Panc1 (cell line): ENCODE measurements around the gene SSBP2. TPM values are rescaled to one million over a fixed set of nuclear protein-coding genes. Genes with fewer than 3 reads are reported as not detected.

Source experiments
- ATAC-seq: fragments of 200-7000 bp; cut with Tn5 transposase; 2 replicates; pipeline ENCODE4 v1.9.1; 2020; ENCODE audit warnings: mild to moderate bottlenecking, moderate library complexity
- BruUV-seq: library from RNA; stranded (reverse); fragments of 400-500 nt; replicated peaks from 2 replicates; lab custom pipeline; 2021; lab: Mats Ljungman, UMichigan
- CTCF ChIA-PET: fragments of 300-600 bp; sonication (Branson Sonifier 250); formaldehyde crosslinking; loops from one replicate; lab custom pipeline; 2022; ENCODE audit warnings: antibody characterized with exemption; lab: Charles Lee
- POLR2A ChIA-PET: fragments of 300-600 bp; sonication (Branson Sonifier 250); formaldehyde crosslinking; loops from one replicate; lab custom pipeline; 2022; ENCODE audit warnings: antibody characterized with exemption; lab: Charles Lee
- DNase-seq: peaks from one replicate; pipeline ENCODE4 v3.0.0-alpha.2; 2010; ENCODE audit warnings: low read depth, low spot score
- H3K27ac ChIP-seq: 2 replicates; pipeline ENCODE4 v1.5.1; 2011; ENCODE audit warnings: mild to moderate bottlenecking, low read length, inconsistent platforms
- H3K27me3 ChIP-seq: fragments of 200-500 bp; sonication (Bioruptor generic); 2 replicates; pipeline ENCODE4 v1.6.0; 2014; ENCODE audit warnings: low read length, inconsistent platforms; ENCODE audit not compliant: control insufficient read depth, insufficient read depth
- H3K36me3 ChIP-seq: fragments of 200-500 bp; sonication (Bioruptor generic); 2 replicates; pipeline ENCODE4 v1.5.1; 2014; ENCODE audit warnings: inconsistent platforms, mild to moderate bottlenecking, low read length, moderate library complexity; ENCODE audit not compliant: control insufficient read depth, insufficient read depth
- H3K4me1 ChIP-seq: 2 replicates; pipeline ENCODE4 v1.5.1; 2011; ENCODE audit warnings: inconsistent platforms, mild to moderate bottlenecking, low read length, moderate library complexity; ENCODE audit not compliant: control insufficient read depth, insufficient read depth
- H3K4me3 ChIP-seq, 2 experiments: 2 replicates each; pipeline ENCODE4 v1.5.1; 2011 to 2012; ENCODE audit warnings: low read depth in 2 of 2, low read length in 2 of 2, mild to moderate bottlenecking in 2 of 2, inconsistent platforms in 1 of 2, moderate library complexity in 1 of 2
- H3K9me3 ChIP-seq: fragments of 200-500 bp; sonication (Bioruptor generic); 2 replicates; pipeline ENCODE4 v1.5.1; 2014; ENCODE audit warnings: low read depth, mild to moderate bottlenecking, inconsistent platforms, low read length, moderate library complexity; ENCODE audit not compliant: control insufficient read depth, insufficient read depth
- CTCF ChIP-seq: fragments of 450-650 bp; IDR thresholded peaks from 2 replicates; pipeline ENCODE4 v1.5.1; 2017; ENCODE audit warnings: mild to moderate bottlenecking
- POLR2AphosphoS5 ChIP-seq: IDR thresholded peaks from 2 replicates; pipeline ENCODE4 v1.6.1; 2012; ENCODE audit warnings: mild to moderate bottlenecking, low read depth, low read length, moderate library complexity
- REST ChIP-seq, 2 experiments: IDR thresholded peaks; 2 replicates each; pipeline ENCODE4 v1.6.1; 2011 to 2012; ENCODE audit warnings: low read depth in 2 of 2, control low read depth in 1 of 2, low read length in 1 of 2, mild to moderate bottlenecking in 1 of 2, moderate library complexity in 1 of 2; ENCODE audit not compliant: insufficient read depth in 1 of 2
- SIN3A ChIP-seq: IDR thresholded peaks from 2 replicates; pipeline ENCODE4 v1.6.1; 2012; ENCODE audit warnings: low read depth, mild to moderate bottlenecking, low read length, moderate library complexity, borderline replicate concordance; ENCODE audit not compliant: insufficient read depth
- TCF7L2 ChIP-seq: IDR thresholded peaks from 2 replicates; pipeline ENCODE4 v1.6.1; 2011; ENCODE audit warnings: mild to moderate bottlenecking, low read depth, low read length, inconsistent platforms
- in situ Hi-C: cut with HindIII; loops from 2 replicates; pipeline ENCODE4 v1.10.0; 2016; ENCODE audit warnings: low sequenced_read_pairs, low pct_unique_long_range_greater_than_20kb
- intact Hi-C: fragments of 100-400 bp; cut with micrococcal nuclease; formaldehyde crosslinking; loops from one replicate; pipeline ENCODE4 v1.10.0; 2022; ENCODE audit not compliant: unreplicated experiment
- total RNA-seq: library from RNA; stranded (reverse); gene quantifications from one replicate; pipeline ENCODE4 v1.2.1, GENCODE V29; 2021; ENCODE audit not compliant: unreplicated experiment

Gene SSBP2
- total RNA-seq, 1 experiment from 2014 or later: 16.3 TPM

- intact Hi-C loops (no loop called here), in situ Hi-C loops (no loop called here)
- DNase-seq (no peak), ATAC-seq (no peak)
- no peaks in the 10 kb centered on the region for H3K9me3 ChIP-seq
- ChIA-PET CTCF (interaction anchor here (0.5 kb wide), 1 partner anchor 338 kb away, joined by 6 read pairs; no protein-coding TSS in a partner anchor), POLR2A (no interaction called here)
- H3K27ac ChIP-seq: no peak overlapping the region
- TF ChIP-seq SIN3A: no peak
- no peak for TF ChIP-seq TCF7L2
- no peak for TF ChIP-seq CTCF
- TF ChIP-seq POLR2AphosphoS5: no peak
- TF ChIP-seq REST (IDR thresholded peaks at IDR 0.05; ENCODE audit: insufficient read depth in 1 of 2, low read depth in 2 of 2, low read length in 1 of 2): no peak
- no peak overlapping the region for H3K4me3 ChIP-seq
- H3K4me1 ChIP-seq: no peaks in the 10 kb centered on the region
- H3K27me3 ChIP-seq: no peaks in the 10 kb centered on the region
- no peaks in the 10 kb centered on the region for H3K36me3 ChIP-seq
- BruUV-seq: no TSS peak
These were observed 21.6 kb upstream of the SSBP2 start for GRCh38 chr5:81772488-81772887.

- Histone ChIP-seq H3K36me3 (no peaks in the 10 kb centered on the region), H3K27me3 (no peaks in the 10 kb centered on the region), H3K4me3 (no peak overlapping the region), H3K27ac (no peak overlapping the region), H3K4me1 (no peaks in the 10 kb centered on the region), H3K9me3 (no peaks in the 10 kb centered on the region)
- TF ChIP-seq CTCF (no peak), SIN3A (no peak), REST (IDR thresholded peaks at IDR 0.05; ENCODE audit: insufficient read depth in 1 of 2, low read depth in 2 of 2, low read length in 1 of 2) (no peak), TCF7L2 (no peak), POLR2AphosphoS5 (no peak)
- intact Hi-C loops: no loop called here
- in situ Hi-C loops: no loop called here
- DNase-seq (peak; percentile 89), ATAC-seq (0 out of 2 replicates have a peak, but pooled peaks have one; percentile 58)
- BruUV-seq: no TSS peak
- ChIA-PET POLR2A (no interaction called here), CTCF (no interaction called here)
These were observed 18.1 kb upstream of the SSBP2 start for GRCh38 chr5:81768935-81769452.
